B cell (primary cell): ENCODE measurements around the gene PRDX3.

Source experiments
- EZH2 ChIP-seq: IDR thresholded peaks from 2 replicates; pipeline ENCODE4 v1.6.1; 2012; ENCODE audit warnings: borderline replicate concordance, low read depth, mild to moderate bottlenecking, moderate library complexity, low read length; ENCODE audit not compliant: insufficient read depth, poor library complexity, severe bottlenecking
- TF ChIP-seq, protein P1 (sequence below): fragments of 200-600 bp; IDR thresholded peaks from one replicate; pipeline ENCODE4 v1.8.0; 2022; ENCODE audit warnings: antibody characterized with exemption, mild to moderate bottlenecking

DNA sequence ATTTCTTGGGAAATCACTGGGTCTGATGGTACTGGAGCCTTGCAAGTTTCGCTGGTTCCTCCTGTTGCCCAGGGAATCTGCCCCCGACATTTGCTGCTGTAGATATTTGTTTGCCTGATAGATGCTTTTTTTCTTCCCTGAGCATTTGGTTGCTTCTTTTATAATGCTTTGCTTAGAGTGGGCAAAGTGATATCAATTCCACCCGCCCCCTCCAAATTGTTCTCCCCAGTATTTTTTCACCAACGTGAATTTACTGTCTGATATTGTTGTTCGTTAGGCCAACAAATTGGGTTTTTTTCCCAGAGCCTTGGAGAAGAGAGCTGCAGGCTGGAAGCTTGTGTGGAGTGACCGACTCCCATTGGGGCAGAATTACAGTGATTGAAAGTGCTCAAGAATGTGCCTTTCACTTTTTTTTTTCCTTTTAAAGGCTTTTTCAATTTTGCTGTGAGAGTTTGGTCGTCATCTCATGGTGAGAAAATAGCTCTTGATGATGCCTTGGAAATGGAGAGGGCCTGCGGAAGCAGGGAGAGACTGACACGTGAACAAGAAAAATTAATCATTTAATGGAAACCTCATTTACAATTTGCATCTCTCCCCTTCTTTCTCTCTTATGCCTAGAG, 31.2 kb upstream of the PRDX3 start:
- TF ChIP-seq, protein P1, sequence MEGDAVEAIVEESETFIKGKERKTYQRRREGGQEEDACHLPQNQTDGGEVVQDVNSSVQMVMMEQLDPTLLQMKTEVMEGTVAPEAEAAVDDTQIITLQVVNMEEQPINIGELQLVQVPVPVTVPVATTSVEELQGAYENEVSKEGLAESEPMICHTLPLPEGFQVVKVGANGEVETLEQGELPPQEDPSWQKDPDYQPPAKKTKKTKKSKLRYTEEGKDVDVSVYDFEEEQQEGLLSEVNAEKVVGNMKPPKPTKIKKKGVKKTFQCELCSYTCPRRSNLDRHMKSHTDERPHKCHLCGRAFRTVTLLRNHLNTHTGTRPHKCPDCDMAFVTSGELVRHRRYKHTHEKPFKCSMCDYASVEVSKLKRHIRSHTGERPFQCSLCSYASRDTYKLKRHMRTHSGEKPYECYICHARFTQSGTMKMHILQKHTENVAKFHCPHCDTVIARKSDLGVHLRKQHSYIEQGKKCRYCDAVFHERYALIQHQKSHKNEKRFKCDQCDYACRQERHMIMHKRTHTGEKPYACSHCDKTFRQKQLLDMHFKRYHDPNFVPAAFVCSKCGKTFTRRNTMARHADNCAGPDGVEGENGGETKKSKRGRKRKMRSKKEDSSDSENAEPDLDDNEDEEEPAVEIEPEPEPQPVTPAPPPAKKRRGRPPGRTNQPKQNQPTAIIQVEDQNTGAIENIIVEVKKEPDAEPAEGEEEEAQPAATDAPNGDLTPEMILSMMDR: peak; percentile 45
- TF ChIP-seq EZH2: no peak
